Ectodermal cell (in vitro differentiated cells): ENCODE results near the gene PPP1R14B.

Source experiments
- H3K27ac ChIP-seq: 2 replicates; pipeline ENCODE4 v1.7.0; 2013; ENCODE audit warnings: mild to moderate bottlenecking, low read depth, low read length; ENCODE audit not compliant: insufficient read depth, poor library complexity, severe bottlenecking
- H3K27me3 ChIP-seq: 2 replicates; pipeline ENCODE4 v1.7.0; 2013; ENCODE audit warnings: mild to moderate bottlenecking, low read length; ENCODE audit not compliant: insufficient read depth, control insufficient read depth, poor library complexity, severe bottlenecking
- H3K36me3 ChIP-seq: one replicate; pipeline ENCODE4 v1.7.0; 2013; ENCODE audit warnings: low read length; ENCODE audit not compliant: control insufficient read depth, insufficient read depth
- H3K4me1 ChIP-seq: one replicate; pipeline ENCODE4 v1.7.0; 2013; ENCODE audit warnings: low read length; ENCODE audit not compliant: control insufficient read depth, insufficient read depth
- H3K4me3 ChIP-seq: 2 replicates; pipeline ENCODE4 v1.7.0; 2013; ENCODE audit warnings: low read depth, low read length, control low read depth; ENCODE audit not compliant: insufficient read depth
- H3K9me3 ChIP-seq: 2 replicates; pipeline ENCODE4 v1.7.0; 2013; ENCODE audit warnings: mild to moderate bottlenecking, low read length, moderate library complexity; ENCODE audit not compliant: control insufficient read depth
- WGBS, 2 experiments: methylation state at CpG; one replicate each; pipeline ENCODE4 v1.1.7; 2013; ENCODE audit warnings: missing lambda C conversion rate in 2 of 2; 5-methylcytosine and 5-hydroxymethylcytosine counted together

Gene PPP1R14B

DNA sequence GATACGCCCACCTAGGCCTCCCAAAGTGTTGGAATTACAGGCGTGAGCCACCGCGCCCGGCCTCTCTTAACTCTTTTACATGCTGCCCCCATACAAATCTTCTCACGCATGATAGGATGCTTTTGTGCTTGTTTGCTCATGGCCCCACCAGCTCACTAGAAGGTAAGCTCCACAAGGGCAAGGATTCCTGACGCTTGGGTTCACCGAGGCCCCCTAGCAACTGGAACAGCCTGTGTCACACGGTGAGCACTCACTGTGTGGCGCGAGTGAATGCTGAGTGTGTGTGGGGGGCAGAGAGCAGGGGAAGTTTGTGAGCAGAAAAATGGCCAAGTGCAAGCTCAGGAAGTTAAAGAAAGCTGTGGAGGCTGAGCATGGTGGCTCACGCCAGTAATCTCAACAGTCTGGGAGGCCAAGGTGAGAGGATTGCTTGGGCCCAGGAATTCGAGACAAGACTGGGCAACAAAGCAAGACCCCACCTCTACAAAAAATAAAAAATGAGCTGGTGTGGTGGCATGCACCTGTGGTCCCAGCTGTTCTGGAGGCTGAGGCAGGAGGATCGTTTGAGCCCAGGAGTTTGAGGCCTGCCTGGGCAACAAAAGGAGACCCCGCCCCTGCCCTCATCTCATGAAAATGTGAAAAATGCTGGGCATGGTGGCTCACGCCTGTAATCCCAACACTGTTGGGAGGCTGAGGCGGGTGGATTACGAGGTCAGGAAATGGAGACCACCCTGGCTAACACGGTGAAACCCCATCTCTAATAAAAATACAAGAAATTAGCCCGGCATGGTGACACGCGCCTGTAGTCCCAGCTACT is 35.4 kb upstream of the PPP1R14B start:
- WGBS, 2 experiments, result 95% methylated on average over 22 of the region's 22 CpGs
- Histone ChIP-seq H3K4me1 (peaks cover 4% of the 10 kb centered on the region), H3K4me3 (no peak overlapping the region), H3K27ac (no peak overlapping the region), H3K9me3 (no peaks in the 10 kb centered on the region), H3K36me3 (no peaks in the 10 kb centered on the region), H3K27me3 (no peaks in the 10 kb centered on the region)

- 84 to 86% methylated on average over 8 of the region's 8 CpGs for WGBS, 2 experiments
These were observed 31.9 kb upstream of the PPP1R14B start for GRCh38 chr11:64278576-64279190.

DNA sequence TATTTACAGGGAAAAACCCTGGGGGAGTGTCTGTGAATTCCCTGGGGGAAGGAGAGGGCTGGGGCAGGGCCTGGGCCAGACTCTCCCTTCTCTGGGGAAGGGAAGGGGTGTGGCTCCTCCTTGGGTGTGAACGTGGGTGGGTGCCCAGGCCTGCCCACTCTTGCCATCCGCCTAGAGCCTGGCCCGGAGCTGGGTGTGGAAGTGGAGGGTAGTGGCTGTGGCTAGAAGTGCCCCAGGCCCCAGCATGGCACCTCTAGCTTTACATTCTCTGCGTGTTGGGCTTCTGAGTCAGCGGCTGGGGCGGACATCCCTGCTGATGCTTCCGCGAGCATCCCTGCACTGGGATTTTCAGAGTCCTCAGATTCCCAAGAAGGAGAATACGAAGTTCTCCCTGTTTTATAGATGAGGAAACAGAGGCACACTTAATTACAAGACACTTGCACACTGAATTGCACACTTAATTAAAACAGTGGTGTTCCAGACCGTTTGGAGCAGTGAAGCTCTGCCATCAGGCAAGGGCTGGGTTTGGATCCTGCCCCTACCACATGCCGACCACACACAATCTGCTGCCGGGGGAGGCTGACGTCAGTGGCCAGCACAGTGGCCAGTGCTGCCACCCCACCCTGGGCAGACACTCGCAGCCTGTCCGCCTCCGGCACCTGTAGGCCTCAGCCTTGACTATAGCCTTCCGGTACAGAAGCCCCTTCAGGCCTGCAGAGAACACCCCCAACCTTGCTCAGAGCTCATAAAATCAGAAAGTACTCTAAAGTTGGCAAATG is 30.1 kb upstream of the PPP1R14B start:
- no peaks in the 10 kb centered on the region for H3K27me3 ChIP-seq
- 95 to 96% methylated on average over 17 of the region's 17 CpGs for WGBS, 2 experiments
- H3K36me3 ChIP-seq, result peaks cover 6% of the 10 kb centered on the region
- no peaks in the 10 kb centered on the region for H3K9me3 ChIP-seq
- H3K27ac ChIP-seq, result no peak overlapping the region
- peaks cover 3% of the 10 kb centered on the region for H3K4me1 ChIP-seq
- H3K4me3 ChIP-seq, result no peak overlapping the region

More at GRCh38 chr11:64278576-64279190, 31.9 kb upstream of the PPP1R14B start:
- Histone ChIP-seq H3K27me3 (no peaks in the 10 kb centered on the region), H3K36me3 (peaks cover 6% of the 10 kb centered on the region), H3K4me1 (peaks cover 3% of the 10 kb centered on the region), H3K27ac (no peak overlapping the region), H3K4me3 (no peak overlapping the region), H3K9me3 (no peaks in the 10 kb centered on the region)

DNA sequence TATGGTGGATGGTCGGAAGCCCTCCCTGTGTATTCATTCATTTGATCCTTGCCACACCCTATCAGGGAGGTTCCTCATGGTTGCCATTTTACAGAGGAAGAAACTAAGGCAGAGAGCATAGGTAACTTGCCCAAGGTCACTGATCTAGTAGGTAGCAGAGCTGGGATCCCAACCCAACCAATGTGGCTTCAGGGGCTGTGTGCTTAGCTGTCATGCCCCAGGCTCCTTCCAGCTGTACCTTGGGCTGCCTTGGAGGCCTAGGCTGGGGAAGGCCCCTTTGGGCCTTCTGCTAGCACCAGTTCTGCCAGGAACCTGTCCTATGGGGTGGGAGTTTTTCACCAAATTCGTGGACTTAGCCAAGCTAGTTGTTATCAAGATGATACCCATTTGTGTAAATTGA is 29.1 kb upstream of the PPP1R14B start:
- Histone ChIP-seq H3K36me3 (peaks cover 6% of the 10 kb centered on the region), H3K4me3 (no peak overlapping the region), H3K4me1 (peaks cover 3% of the 10 kb centered on the region), H3K9me3 (no peaks in the 10 kb centered on the region), H3K27ac (no peak overlapping the region), H3K27me3 (no peaks in the 10 kb centered on the region)
- 89 to 97% methylated on average over 1 of the region's 2 CpGs for WGBS, 2 experiments

GRCh38 chr11:64275031-64275800 is 28.5 kb upstream of the PPP1R14B start:
- WGBS, 2 experiments, result 91% methylated on average over 15 of the region's 15 CpGs

GRCh38 chr11:64269540-64270220 is 22.9 kb upstream of the PPP1R14B start:
- Histone ChIP-seq H3K27ac (peak overlapping the region; percentile 97), H3K4me1 (peaks cover 4% of the 10 kb centered on the region), H3K9me3 (no peaks in the 10 kb centered on the region), H3K27me3 (no peaks in the 10 kb centered on the region), H3K36me3 (peaks cover 3% of the 10 kb centered on the region), H3K4me3 (peak overlapping the region; percentile 95)
- 0% methylated on average over 58 of the region's 58 CpGs for WGBS, 2 experiments

More at GRCh38 chr11:64275031-64275800, 28.5 kb upstream of the PPP1R14B start:
- H3K36me3 ChIP-seq, result peaks cover 6% of the 10 kb centered on the region
- H3K9me3 ChIP-seq, result no peaks in the 10 kb centered on the region
- peaks cover 3% of the 10 kb centered on the region for H3K4me1 ChIP-seq
- H3K4me3 ChIP-seq, result no peak overlapping the region
- H3K27ac ChIP-seq, result no peak overlapping the region
- no peaks in the 10 kb centered on the region for H3K27me3 ChIP-seq

DNA sequence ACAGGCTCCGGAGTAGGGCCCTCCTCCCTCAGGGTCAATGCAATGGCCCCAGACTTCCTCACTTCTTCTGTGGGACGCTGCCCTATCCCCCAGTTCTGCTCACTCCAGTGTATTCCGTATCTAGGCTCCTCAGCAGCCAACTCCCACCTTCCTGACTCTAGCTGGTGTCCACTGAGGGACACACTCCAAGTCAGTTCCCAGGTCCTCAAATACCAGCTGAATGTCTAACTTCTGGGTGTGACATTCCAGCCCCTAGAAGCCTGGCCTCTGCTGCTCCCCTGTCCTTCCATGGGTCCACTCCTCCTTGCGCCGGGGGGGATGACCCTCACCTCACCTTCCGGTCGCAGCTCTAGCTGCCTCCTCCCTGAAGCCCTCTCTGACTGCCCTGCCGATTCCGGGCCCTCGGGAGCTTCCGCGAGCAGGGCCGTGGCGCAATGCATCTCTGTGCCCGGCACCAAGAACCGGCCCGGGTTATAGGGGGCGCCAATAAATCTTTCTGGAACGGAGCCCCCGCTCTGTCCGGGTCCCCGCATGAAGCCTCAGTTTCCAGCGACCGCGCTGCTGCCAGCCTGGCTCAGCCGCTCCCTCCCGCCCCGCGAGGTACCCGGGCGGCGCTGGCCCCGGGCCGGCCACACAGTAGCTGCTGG is 22.3 kb upstream of the PPP1R14B start:
- Histone ChIP-seq H3K36me3 (peaks cover 3% of the 10 kb centered on the region), H3K27me3 (no peaks in the 10 kb centered on the region), H3K9me3 (no peaks in the 10 kb centered on the region), H3K4me1 (peaks cover 4% of the 10 kb centered on the region), H3K4me3 (peak overlapping the region; percentile 95), H3K27ac (peak overlapping the region; percentile 90)
- WGBS, 2 experiments, result 4 to 5% methylated on average over 34 of the region's 34 CpGs

DNA sequence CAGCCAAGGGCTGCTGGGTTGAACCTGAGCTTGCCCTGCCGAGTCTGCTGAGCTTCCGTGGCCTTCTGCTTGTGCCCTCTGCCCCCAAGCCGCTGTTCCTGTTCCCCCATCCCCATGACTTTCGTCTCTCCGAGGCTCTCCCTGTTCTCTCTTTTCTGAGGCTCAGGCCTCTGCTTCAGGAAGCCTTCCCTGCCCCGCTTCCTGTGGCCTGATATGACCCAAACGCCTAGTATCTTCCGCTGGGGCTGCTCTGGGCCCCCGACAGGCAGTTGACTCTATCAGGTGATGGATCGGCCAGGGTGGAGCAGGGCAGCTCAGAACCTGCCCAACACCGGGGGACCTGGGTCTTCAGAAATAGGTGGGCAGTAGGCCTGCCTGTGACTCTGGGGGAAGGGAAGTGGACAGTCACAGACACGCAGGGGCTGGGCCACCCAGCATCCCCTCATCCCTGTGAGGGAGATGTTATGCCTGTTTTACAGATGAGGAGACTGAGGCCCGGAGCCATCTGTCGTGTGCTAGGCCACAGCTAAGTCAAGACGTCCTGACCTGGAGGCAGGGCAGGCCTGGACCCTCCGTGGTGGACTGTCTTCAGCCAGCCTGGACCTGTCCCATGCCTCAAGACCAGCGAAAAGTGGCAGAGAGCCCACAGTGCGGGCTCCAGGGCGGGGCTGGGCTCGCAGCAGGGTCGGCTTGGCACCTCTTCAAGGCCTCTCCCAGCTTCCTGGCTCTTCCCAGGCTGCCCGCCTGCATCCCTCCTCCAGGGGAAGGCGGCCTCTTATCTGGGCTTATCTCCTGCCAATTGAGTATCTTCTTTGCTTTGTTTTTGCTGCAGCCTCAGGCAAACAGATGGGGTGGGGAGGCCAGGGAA is 21.5 kb upstream of the PPP1R14B start:
- Histone ChIP-seq H3K27ac (no peak overlapping the region), H3K9me3 (no peaks in the 10 kb centered on the region), H3K36me3 (peaks cover 3% of the 10 kb centered on the region), H3K4me3 (peak overlapping the region; percentile 95), H3K4me1 (peaks cover 11% of the 10 kb centered on the region), H3K27me3 (no peaks in the 10 kb centered on the region)
- 92% methylated on average over 23 of the region's 23 CpGs for WGBS, 2 experiments
